ENCODE measurements around the gene AAK1. TPM values are rescaled to one million over a fixed set of nuclear protein-coding genes. Genes with fewer than 3 reads are reported as not detected.

The AAK1 gene
- polyA plus RNA-seq, 1 of the 3 experiments (the other 2 are of a cell fraction) = 13.4 TPM

GRCh38 chr2:69660637-69661036 is 17.1 kb upstream of the AAK1 start (continued):
- TF ChIP-seq ZBTB33 (IDR thresholded peaks at IDR 0.05; ENCODE audit: borderline replicate concordance, low read depth) (no peak), RFX5 (IDR thresholded peaks at IDR 0.05; ENCODE audit: low read length) (no peak), USF2 (IDR thresholded peaks at IDR 0.05; ENCODE audit: borderline replicate concordance, low read depth, low read length) (no peak), FOXM1 (IDR thresholded peaks at IDR 0.05; ENCODE audit: low read depth) (no peak), RCOR1 (IDR thresholded peaks at IDR 0.05; ENCODE audit: low read length) (no peak; the same call in 1 of the 2 replicates)

GRCh38 chr2:69659941-69660483 is 16.5 kb upstream of the AAK1 start:
- no peaks in the 10 kb centered on the region for H3K79me2 ChIP-seq (ENCODE audit: insufficient read depth)
- no peaks in the 10 kb centered on the region for H3K27me3 ChIP-seq (ENCODE audit: insufficient read depth)
- H3K4me2 ChIP-seq = no peak overlapping the region
- no peak overlapping the region for H3K4me3 ChIP-seq (ENCODE audit: low read depth in 2 of 2, low read length in 1 of 2)
- H3F3A ChIP-seq (replicated peaks; ENCODE audit: insufficient read depth) = peaks cover 10% of the 10 kb centered on the region
- no peak for DNase-seq
- no peak overlapping the region for H2AFZ ChIP-seq (ENCODE audit: low read depth)
- no peaks in the 10 kb centered on the region for H4K20me1 ChIP-seq (ENCODE audit: insufficient read depth)
- no peak overlapping the region for H3K9ac ChIP-seq
- H3K4me1 ChIP-seq (ENCODE audit: control insufficient read depth in 1 of 2, insufficient read depth in 2 of 2, low read depth in 1 of 2, low read length in 1 of 2) = no peaks in the 10 kb centered on the region; a peak in 2 of 4 replicates
- ChIA-PET POLR2A (no interaction called here), CTCF (interaction anchor here (1.4 to 1.9 kb wide), 2 partner anchors 19 to 64 kb away, joined by 4 to 11 read pairs; no protein-coding TSS in a partner anchor)
- TF ChIP-seq EZH2phosphoT487 (IDR thresholded peaks at IDR 0.05; ENCODE audit: borderline replicate concordance, low read depth) = no peak
- TF ChIP-seq MEF2A (IDR thresholded peaks at IDR 0.05; ENCODE audit: borderline replicate concordance, low read depth) = no peak
- no peaks in the 10 kb centered on the region for H3K9me2 ChIP-seq
- 59% methylated on average over 2 of the region's 2 CpGs for WGBS (ENCODE audit: low lambda C conversion rate)
- 0 out of 2 replicates have a peak, but pooled peaks cover 3% of the 10 kb centered on the region for H3K9me3 ChIP-seq
- H3K27ac ChIP-seq (ENCODE audit: low read depth in 2 of 2, low read length in 1 of 2) = peak overlapping the region; percentile 1 to 30; a peak in 2 of 4 replicates
- H3K36me3 ChIP-seq (replicated peaks in 1 of 2; ENCODE audit: control insufficient read depth in 1 of 2, insufficient read depth in 2 of 2, low read length in 1 of 2) = peaks cover 0 to 5% of the 10 kb centered on the region in 2 experiments

- Histone ChIP-seq H3F3A (replicated peaks; ENCODE audit: insufficient read depth) (peaks cover 10% of the 10 kb centered on the region), H2AFZ (ENCODE audit: low read depth) (no peak overlapping the region), H3K4me1 (ENCODE audit: control insufficient read depth in 1 of 2, insufficient read depth in 2 of 2, low read depth in 1 of 2, low read length in 1 of 2) (no peaks in the 10 kb centered on the region; a peak in 2 of 4 replicates), H3K9me3 (0 out of 2 replicates have a peak, but pooled peaks cover 2% of the 10 kb centered on the region), H3K79me2 (ENCODE audit: insufficient read depth) (no peaks in the 10 kb centered on the region), H3K27me3 (ENCODE audit: insufficient read depth) (no peaks in the 10 kb centered on the region), H3K4me2 (no peak overlapping the region), H3K27ac (ENCODE audit: low read depth in 2 of 2, low read length in 1 of 2) (no peak overlapping the region), H3K9ac (no peak overlapping the region), H4K20me1 (ENCODE audit: insufficient read depth) (no peaks in the 10 kb centered on the region), H3K36me3 (replicated peaks in 1 of 2; ENCODE audit: control insufficient read depth in 1 of 2, insufficient read depth in 2 of 2, low read length in 1 of 2) (peaks cover 0 to 5% of the 10 kb centered on the region in 2 experiments), H3K4me3 (ENCODE audit: low read depth in 2 of 2, low read length in 1 of 2) (no peak overlapping the region), H3K9me2 (no peaks in the 10 kb centered on the region)
- WGBS (ENCODE audit: low lambda C conversion rate) = 100% methylated on average over 1 of the region's 1 CpG
- no peak for DNase-seq
- TF ChIP-seq TEAD4 (IDR thresholded peaks at IDR 0.05; ENCODE audit: borderline replicate concordance, insufficient read depth) (no peak), GATA2 (CRISPR knock-in tag; IDR thresholded peaks at IDR 0.05) (no peak), CHD2 (IDR thresholded peaks at IDR 0.05; ENCODE audit: low read length, partially characterized antibody) (no peak), FOXM1 (IDR thresholded peaks at IDR 0.05; ENCODE audit: low read depth) (no peak), CTCF (IDR thresholded peaks at IDR 0.05) (no peak), MAX (IDR thresholded peaks at IDR 0.05; ENCODE audit: low read depth) (no peak), SIN3A (IDR thresholded peaks at IDR 0.05; ENCODE audit: borderline replicate concordance, low read depth, low read length) (no peak)
- POLR2A ChIA-PET = no interaction called here
- CTCF ChIA-PET = interaction anchor here (1.9 kb wide), 1 partner anchor 65 kb away, joined by 11 read pairs; no protein-coding TSS in a partner anchor
Measured at GRCh38 chr2:69659349-69659748, 15.8 kb upstream of the AAK1 start.
